H1 (cell line): ENCODE results near the gene ACAP1. TPM values are rescaled to one million over a fixed set of nuclear protein-coding genes. Genes with fewer than 3 reads are reported as not detected.

Source experiments
- ASH2L ChIP-seq: fragments of 200-600, 300-600 bp; sonication (generic); IDR thresholded peaks from one replicate; pipeline ENCODE4 v1.7.1; 2017; ENCODE audit warnings: low read length
- BACH1 ChIP-seq: IDR thresholded peaks from 2 replicates; pipeline ENCODE4 v1.6.1; 2012; ENCODE audit warnings: low read length, improper control_type of control experiment
- CBX5 ChIP-seq: fragments of 300-800, 300-1000 bp; sonication (generic); IDR thresholded peaks from 2 replicates; pipeline ENCODE4 v1.7.1; 2016; ENCODE audit warnings: antibody characterized with exemption, low read length, low read depth
- CBX8 ChIP-seq: fragments of 300-800, 300-1000 bp; sonication (generic); IDR thresholded peaks from 2 replicates; pipeline ENCODE4 v1.7.1; 2016; ENCODE audit warnings: low read depth, low read length, borderline replicate concordance
- CEBPB ChIP-seq: IDR thresholded peaks from 2 replicates; pipeline ENCODE4 v1.6.1; 2012; ENCODE audit warnings: low read depth, low read length
- CHD1 ChIP-seq: IDR thresholded peaks from 2 replicates; pipeline ENCODE4 v1.6.1; 2012; ENCODE audit warnings: low read depth, low read length, improper control_type of control experiment
- CTCF ChIP-seq, 3 experiments: IDR thresholded peaks; 1 replicate in 2 of 3; 2 replicates in 1 of 3; pipeline versions ENCODE4 v1.5.1 to v1.6.1; 2011; ENCODE audit warnings: low read length in 3 of 3, mild to moderate bottlenecking in 3 of 3, inconsistent platforms in 2 of 3, low read depth in 1 of 3, moderate library complexity in 1 of 3; ENCODE audit not compliant: insufficient read depth in 1 of 3; ENCODE audit errors: control extremely low read depth in 1 of 3
- EGR1 ChIP-seq: IDR thresholded peaks from 2 replicates; pipeline ENCODE4 v1.6.1; 2011; ENCODE audit warnings: low read depth, low read length, borderline replicate concordance
- EZH2 ChIP-seq: fragments of 200-600 bp; sonication (generic); IDR thresholded peaks from 2 replicates; pipeline ENCODE4 v1.7.1; 2012; ENCODE audit warnings: low read depth, mild to moderate bottlenecking, moderate library complexity, low read length, inconsistent platforms; ENCODE audit not compliant: severe bottlenecking
- GABPA ChIP-seq: IDR thresholded peaks from 2 replicates; pipeline ENCODE4 v1.6.1; 2011; ENCODE audit warnings: mild to moderate bottlenecking, low read length, moderate library complexity, borderline replicate concordance; ENCODE audit not compliant: insufficient read depth
- HDAC2 ChIP-seq, 2 experiments: fragments of 300-600 bp in 1 of 2; sonication (generic) in 1 of 2; IDR thresholded peaks; 2 replicates each; pipeline ENCODE4 v1.6.1; 2011 to 2012; ENCODE audit warnings: low read depth in 2 of 2, low read length in 2 of 2, mild to moderate bottlenecking in 2 of 2, moderate library complexity in 2 of 2, borderline replicate concordance in 1 of 2, inconsistent platforms in 1 of 2
- JUN ChIP-seq: IDR thresholded peaks from 2 replicates; pipeline ENCODE4 v1.6.1; 2011; ENCODE audit warnings: low read depth, mild to moderate bottlenecking, improper control_type of control experiment, low read length
- KDM4A ChIP-seq: IDR thresholded peaks from one replicate; pipeline ENCODE4 v1.7.1; 2012; ENCODE audit warnings: low read depth, mild to moderate bottlenecking, moderate library complexity, low read length, inconsistent platforms; ENCODE audit not compliant: severe bottlenecking
- RBBP5 ChIP-seq: IDR thresholded peaks from 2 replicates; pipeline ENCODE4 v1.7.1; 2012; ENCODE audit warnings: low read depth, mild to moderate bottlenecking, inconsistent platforms, low read length, moderate library complexity, borderline replicate concordance
- RXRA ChIP-seq: IDR thresholded peaks from 2 replicates; pipeline ENCODE4 v1.6.1; 2011; ENCODE audit warnings: low read depth, mild to moderate bottlenecking, low read length, moderate library complexity; ENCODE audit not compliant: insufficient read depth
- SP2 ChIP-seq: IDR thresholded peaks from 2 replicates; pipeline ENCODE4 v1.6.1; 2012; ENCODE audit warnings: mild to moderate bottlenecking, low read length, inconsistent platforms
- SRF ChIP-seq: IDR thresholded peaks from 2 replicates; pipeline ENCODE4 v1.6.1; 2011; ENCODE audit warnings: mild to moderate bottlenecking, low read depth, low read length, moderate library complexity
- TAF7 ChIP-seq: optimal IDR thresholded peaks from 2 replicates; pipeline ENCODE3; 2011; ENCODE audit warnings: low read depth, mild to moderate bottlenecking, inconsistent platforms, low read length, moderate library complexity, borderline replicate concordance
- polyA plus RNA-seq, 7 experiments: library from polyadenylated mRNA; depleted of rRNA in 3 of 7; stranded (reverse) in 5 of 7; unstranded in 2 of 7; fragments of >200 nt in 5 of 7; fragments of 200-250 nt in 2 of 7; gene quantifications; 1 replicate in 5 of 7; 2 replicates in 1 of 7; 4 replicates in 1 of 7; pipeline versions ENCODE4 v1.2.1 to v1.2.3, GENCODE V29; 2011 to 2013; ENCODE audit warnings: missing spikeins in 2 of 7, mixed read lengths in 2 of 7
- total RNA-seq: library from RNA; stranded (reverse); fragmentation: NEBNext Ultra II Directional; extraction: Animal tissue kit (Norgen Biotek cat#: 25700); gene quantifications from 2 replicates; pipeline ENCODE4 v1.2.1, GENCODE V29; 2021
- TF ChIP-seq, protein P1 (sequence below): IDR thresholded peaks from 2 replicates; pipeline ENCODE4 v1.6.1; 2012; ENCODE audit warnings: inconsistent platforms
- TF ChIP-seq, protein P2 (sequence below): IDR thresholded peaks from 2 replicates; pipeline ENCODE4 v1.6.1; 2012; ENCODE audit warnings: inconsistent platforms

Gene ACAP1
- total and polyA plus RNA-seq, 2 of the 8 experiments (the other 6 are each of a cell fraction or from before 2014, with no cell fraction given) = 11.9 to 45.1 TPM

GRCh38 chr17:7294614-7295153 is 41.6 kb upstream of the ACAP1 start, which contains the start of gene YBX2 (continued):
- no peak for TF ChIP-seq SP2
- TF ChIP-seq, protein P1, sequence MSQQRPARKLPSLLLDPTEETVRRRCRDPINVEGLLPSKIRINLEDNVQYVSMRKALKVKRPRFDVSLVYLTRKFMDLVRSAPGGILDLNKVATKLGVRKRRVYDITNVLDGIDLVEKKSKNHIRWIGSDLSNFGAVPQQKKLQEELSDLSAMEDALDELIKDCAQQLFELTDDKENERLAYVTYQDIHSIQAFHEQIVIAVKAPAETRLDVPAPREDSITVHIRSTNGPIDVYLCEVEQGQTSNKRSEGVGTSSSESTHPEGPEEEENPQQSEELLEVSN = peak; percentile 96
- no peak for TF ChIP-seq JUN
- no peak for TF ChIP-seq CHD1
- no peak for TF ChIP-seq CBX5
- TF ChIP-seq BACH1 = no peak
- TF ChIP-seq TAF7 = no peak
- no peak for TF ChIP-seq EGR1
- TF ChIP-seq, protein P2, sequence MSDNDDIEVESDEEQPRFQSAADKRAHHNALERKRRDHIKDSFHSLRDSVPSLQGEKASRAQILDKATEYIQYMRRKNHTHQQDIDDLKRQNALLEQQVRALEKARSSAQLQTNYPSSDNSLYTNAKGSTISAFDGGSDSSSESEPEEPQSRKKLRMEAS = peak; percentile 82
- no peak for TF ChIP-seq CBX8
- no peak for TF ChIP-seq CEBPB
- no peak for TF ChIP-seq GABPA
- peak; percentile 57 for TF ChIP-seq KDM4A
- TF ChIP-seq EZH2 = no peak
- no peak for TF ChIP-seq RXRA
- 0 out of 2 replicates have a peak, but pooled peaks have one; percentile 69 for TF ChIP-seq RBBP5
- peak in 1 of 2 experiments; percentile 76; a peak in 1 of 4 replicates for TF ChIP-seq HDAC2 (IDR thresholded peaks at IDR 0.05; ENCODE audit: borderline replicate concordance in 1 of 2, low read depth in 2 of 2, low read length in 2 of 2)
- TF ChIP-seq ASH2L = peak; percentile 34
- no peak for TF ChIP-seq SRF
- TF ChIP-seq CTCF (IDR thresholded peaks at IDR 0.05; ENCODE audit: control extremely low read depth in 1 of 3, insufficient read depth in 1 of 3, low read depth in 1 of 3, low read length in 3 of 3) = no peak; a peak in 1 of 4 replicates
